Measurements from ENCODE around the gene PPP2R5C.

- TF ChIP-seq CTCF (IDR thresholded peaks at IDR 0.05) (no peak), FOXK1 (CRISPR knock-in tag; IDR thresholded peaks at IDR 0.05) (no peak), GABPB1 (CRISPR knock-in tag; IDR thresholded peaks at IDR 0.05) (no peak), ZBTB21 (CRISPR knock-in tag; IDR thresholded peaks at IDR 0.05; ENCODE audit: borderline replicate concordance) (no peak), FOXJ3 (CRISPR knock-in tag; IDR thresholded peaks at IDR 0.05; ENCODE audit: borderline replicate concordance) (no peak), ZSCAN18 (CRISPR knock-in tag; IDR thresholded peaks at IDR 0.05) (no peak), CREB1 (CRISPR knock-in tag; IDR thresholded peaks at IDR 0.05) (no peak), NR1H2 (CRISPR knock-in tag; IDR thresholded peaks at IDR 0.05) (no peak), USF2 (CRISPR knock-in tag; IDR thresholded peaks at IDR 0.05) (no peak), ZNF416 (CRISPR knock-in tag; IDR thresholded peaks at IDR 0.05) (no peak), ETV6 (CRISPR knock-in tag; IDR thresholded peaks at IDR 0.05) (no peak)
These were observed 189.2 kb downstream of the PPP2R5C start for GRCh38 chr14:101950516-101951215.

Measured in WTC11 (cell line).